ENCODE measurements around the gene UBE2S. TPM values are rescaled to one million over a fixed set of nuclear protein-coding genes. Genes with fewer than 3 reads are reported as not detected.

The UBE2S gene
- total and polyA plus RNA-seq, 11 donors = 10.9 to 51.8 (median 27.6) TPM

DNA sequence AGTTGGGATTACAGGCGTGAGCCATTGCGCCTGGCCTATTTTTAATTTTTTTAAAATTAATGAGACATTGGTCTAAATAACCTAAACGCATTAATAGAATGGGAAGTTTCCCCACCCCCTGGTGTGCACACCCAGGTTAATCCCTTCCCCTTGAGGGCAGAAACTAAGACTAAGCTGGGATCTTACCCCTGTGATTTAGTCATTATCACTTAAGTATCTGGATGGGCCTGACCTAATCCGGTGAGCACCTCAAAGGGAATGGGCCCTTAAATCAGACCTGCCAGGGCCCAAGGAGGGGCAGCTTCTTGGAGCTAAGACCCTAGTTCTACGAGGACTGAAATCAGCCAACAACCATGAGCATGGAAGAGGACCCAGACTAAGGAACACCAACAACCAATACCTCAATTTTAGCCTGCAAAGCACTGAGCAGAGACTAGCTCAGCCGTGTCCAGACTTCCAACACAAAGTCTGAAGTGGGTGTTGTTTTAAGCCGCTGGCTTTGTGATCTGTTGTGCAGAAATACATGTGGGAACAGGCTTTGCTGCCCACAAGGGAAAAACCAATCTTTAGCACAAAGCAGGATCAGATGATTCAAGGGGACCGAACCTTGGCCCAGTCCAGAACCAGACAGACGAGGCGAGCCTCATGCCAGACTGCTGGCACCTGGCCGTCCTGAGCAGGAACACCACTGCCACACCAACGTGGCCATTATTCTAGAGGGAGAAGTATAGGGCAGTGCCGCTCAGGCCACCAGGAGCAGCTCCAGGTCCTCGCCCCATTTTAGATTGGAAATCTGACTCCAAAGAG is 7.1 kb downstream of the UBE2S start:
- 87 to 89% (median 88%) methylated on average over 13 to 14 of the region's 14 CpGs for WGBS, 4 donors
- ATAC-seq = no peak
- Histone ChIP-seq H3K27ac (no peak overlapping the region), H3K27me3 (no peaks in the 10 kb centered on the region), H3K9me3 (no peaks in the 10 kb centered on the region), H3K4me3 (no peak overlapping the region), H3K4me1 (peaks cover 0 to 14% (median 0%) of the 10 kb centered on the region in 12 donors), H3K36me3 (peaks cover 0 to 50% (median 44%) of the 10 kb centered on the region in 9 donors)
- no peak for DNase-seq
- intact Hi-C loops (cut with DNase I) = no loop called here
- TF ChIP-seq POLR2A (IDR thresholded peaks at IDR 0.05) = no peak
- TF ChIP-seq, protein P1, sequence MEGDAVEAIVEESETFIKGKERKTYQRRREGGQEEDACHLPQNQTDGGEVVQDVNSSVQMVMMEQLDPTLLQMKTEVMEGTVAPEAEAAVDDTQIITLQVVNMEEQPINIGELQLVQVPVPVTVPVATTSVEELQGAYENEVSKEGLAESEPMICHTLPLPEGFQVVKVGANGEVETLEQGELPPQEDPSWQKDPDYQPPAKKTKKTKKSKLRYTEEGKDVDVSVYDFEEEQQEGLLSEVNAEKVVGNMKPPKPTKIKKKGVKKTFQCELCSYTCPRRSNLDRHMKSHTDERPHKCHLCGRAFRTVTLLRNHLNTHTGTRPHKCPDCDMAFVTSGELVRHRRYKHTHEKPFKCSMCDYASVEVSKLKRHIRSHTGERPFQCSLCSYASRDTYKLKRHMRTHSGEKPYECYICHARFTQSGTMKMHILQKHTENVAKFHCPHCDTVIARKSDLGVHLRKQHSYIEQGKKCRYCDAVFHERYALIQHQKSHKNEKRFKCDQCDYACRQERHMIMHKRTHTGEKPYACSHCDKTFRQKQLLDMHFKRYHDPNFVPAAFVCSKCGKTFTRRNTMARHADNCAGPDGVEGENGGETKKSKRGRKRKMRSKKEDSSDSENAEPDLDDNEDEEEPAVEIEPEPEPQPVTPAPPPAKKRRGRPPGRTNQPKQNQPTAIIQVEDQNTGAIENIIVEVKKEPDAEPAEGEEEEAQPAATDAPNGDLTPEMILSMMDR (IDR thresholded peaks at IDR 0.05) = no peak

DNA sequence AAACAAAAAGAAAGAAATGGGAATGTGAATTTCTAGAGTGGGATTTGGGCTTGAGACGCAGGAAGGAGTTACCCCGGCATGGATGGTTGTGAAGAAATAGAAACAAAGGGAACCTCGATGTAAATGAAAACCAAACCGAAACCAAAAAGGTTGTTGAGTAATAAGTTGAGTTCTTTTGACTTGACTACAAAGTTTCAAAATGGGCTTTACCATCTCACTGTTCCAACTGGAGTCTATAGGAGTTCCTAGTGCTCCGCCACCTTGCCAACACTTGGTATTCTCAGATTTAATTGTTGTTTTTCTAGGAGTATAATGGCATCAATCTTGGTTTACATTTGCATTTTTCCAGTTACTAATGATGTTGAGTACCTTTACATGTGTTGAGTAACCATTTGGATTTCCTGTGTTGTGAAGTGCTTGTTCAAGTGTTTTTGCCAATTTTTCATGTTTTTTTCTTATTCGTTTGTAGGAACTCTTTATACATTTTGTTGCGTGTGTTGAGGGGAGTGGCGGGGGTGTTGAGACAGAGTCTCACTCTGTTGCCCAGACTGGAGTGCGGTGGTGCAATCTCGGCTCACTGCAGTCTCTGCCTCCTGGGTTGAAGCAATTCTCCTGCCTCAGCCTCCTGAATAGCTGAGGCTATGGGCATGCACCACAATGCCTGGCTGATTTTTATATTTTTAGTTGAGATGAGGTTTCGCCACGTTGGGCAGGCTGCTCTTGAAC is 9.2 kb downstream of the UBE2S start:
- Histone ChIP-seq H3K27ac (peak overlapping the region in 1 of 12 donors; percentile 32), H3K4me1 (peaks cover 0 to 12% (median 0%) of the 10 kb centered on the region in 12 donors), H3K36me3 (peaks cover 0 to 34% (median 28%) of the 10 kb centered on the region in 9 donors), H3K4me3 (peak overlapping the region in 1 of 12 donors; percentile 27), H3K9me3 (no peaks in the 10 kb centered on the region), H3K27me3 (no peaks in the 10 kb centered on the region)
- intact Hi-C loops (cut with DNase I) = no loop called here
- ATAC-seq (no peak), DNase-seq (no peak)
- WGBS, 4 donors = 86 to 92% (median 90%) methylated on average over 12 of the region's 12 CpGs
- TF ChIP-seq, protein P1 (IDR thresholded peaks at IDR 0.05) = no peak
- TF ChIP-seq POLR2A (IDR thresholded peaks at IDR 0.05) = no peak

DNA sequence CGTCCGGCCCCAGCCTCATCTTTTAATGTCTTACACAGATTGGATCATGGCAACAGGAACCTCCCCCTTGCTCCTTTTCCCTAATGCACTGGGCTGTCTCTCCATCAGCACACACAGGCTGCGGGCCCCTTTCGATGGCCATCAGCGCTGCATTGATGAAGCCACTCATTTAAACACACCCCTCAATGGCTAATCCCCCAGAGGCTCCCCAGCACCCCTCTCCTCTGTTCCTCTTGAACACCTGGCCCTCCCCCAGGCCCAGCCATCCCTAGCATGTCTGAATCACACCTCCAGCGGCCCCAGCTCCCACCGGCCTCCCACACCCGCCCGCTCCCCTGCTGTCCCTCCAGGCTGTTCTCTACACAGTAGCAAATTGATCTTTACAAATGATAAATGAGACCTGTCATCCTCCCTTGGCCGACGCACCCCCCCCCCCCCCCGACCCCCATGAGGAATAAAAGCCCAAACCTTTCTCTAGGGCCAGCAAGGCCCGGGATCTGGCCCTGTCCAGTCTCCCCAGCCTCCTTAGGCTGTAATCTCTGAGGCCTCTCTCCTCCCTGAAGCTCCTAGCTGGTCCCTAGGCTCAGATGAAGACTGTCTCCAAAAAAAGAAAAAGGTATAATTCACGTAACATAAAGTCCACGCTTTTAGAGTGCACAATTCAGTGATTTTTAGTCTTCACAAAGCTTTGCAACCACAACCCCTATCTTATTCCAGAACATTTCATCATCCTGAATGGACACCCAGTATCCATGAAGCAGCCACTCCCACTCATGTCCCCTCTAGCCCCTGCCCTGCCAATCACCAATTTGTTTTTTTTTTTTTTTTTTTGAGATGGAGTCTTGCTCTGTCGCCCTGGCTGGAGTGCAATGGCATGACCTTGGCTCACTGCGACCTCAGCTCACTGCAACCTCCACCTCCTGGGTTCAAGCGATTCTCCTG is 14.5 kb downstream of the UBE2S start:
- 76 to 78% (median 77%) methylated on average over 18 of the region's 18 CpGs for WGBS, 4 donors
- Histone ChIP-seq H3K27ac (no peak overlapping the region), H3K36me3 (peaks cover 0 to 50% (median 37%) of the 10 kb centered on the region in 9 donors), H3K4me1 (peaks cover 0 to 28% (median 12%) of the 10 kb centered on the region in 12 donors), H3K27me3 (no peaks in the 10 kb centered on the region), H3K9me3 (no peaks in the 10 kb centered on the region), H3K4me3 (no peak overlapping the region)
- ATAC-seq = no peak
- TF ChIP-seq, protein P1 (IDR thresholded peaks at IDR 0.05) = no peak
- no peak for TF ChIP-seq POLR2A (IDR thresholded peaks at IDR 0.05)
- no peak for DNase-seq
- intact Hi-C loops (cut with DNase I) = no loop called here

Measured in heart left ventricle (tissue), 16 donors.